Hepatocyte (in vitro differentiated cells): Measurements from ENCODE around the gene INPP4B.

Experiments
- EZH2 ChIP-seq: fragments of 200-600 bp; sonication (generic); IDR thresholded peaks from 2 replicates; pipeline ENCODE4 v1.6.1; 2016; ENCODE audit warnings: antibody characterized with exemption, mild to moderate bottlenecking, borderline replicate concordance
- TF ChIP-seq, protein P1 (sequence below): fragments of 200-600 bp; sonication (generic); IDR thresholded peaks from 2 replicates; pipeline ENCODE4 v1.5.1; 2016; ENCODE audit warnings: antibody characterized with exemption, mild to moderate bottlenecking; ENCODE audit not compliant: poor library complexity

GRCh38 chr4:142035566-142035965 is 810.5 kb downstream of the INPP4B start:
- TF ChIP-seq, protein P1, sequence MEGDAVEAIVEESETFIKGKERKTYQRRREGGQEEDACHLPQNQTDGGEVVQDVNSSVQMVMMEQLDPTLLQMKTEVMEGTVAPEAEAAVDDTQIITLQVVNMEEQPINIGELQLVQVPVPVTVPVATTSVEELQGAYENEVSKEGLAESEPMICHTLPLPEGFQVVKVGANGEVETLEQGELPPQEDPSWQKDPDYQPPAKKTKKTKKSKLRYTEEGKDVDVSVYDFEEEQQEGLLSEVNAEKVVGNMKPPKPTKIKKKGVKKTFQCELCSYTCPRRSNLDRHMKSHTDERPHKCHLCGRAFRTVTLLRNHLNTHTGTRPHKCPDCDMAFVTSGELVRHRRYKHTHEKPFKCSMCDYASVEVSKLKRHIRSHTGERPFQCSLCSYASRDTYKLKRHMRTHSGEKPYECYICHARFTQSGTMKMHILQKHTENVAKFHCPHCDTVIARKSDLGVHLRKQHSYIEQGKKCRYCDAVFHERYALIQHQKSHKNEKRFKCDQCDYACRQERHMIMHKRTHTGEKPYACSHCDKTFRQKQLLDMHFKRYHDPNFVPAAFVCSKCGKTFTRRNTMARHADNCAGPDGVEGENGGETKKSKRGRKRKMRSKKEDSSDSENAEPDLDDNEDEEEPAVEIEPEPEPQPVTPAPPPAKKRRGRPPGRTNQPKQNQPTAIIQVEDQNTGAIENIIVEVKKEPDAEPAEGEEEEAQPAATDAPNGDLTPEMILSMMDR = no peak
- no peak for TF ChIP-seq EZH2
